K562 (cell line): Measurements from ENCODE around the gene ANO8. TPM values are rescaled to one million over a fixed set of nuclear protein-coding genes. Genes with fewer than 3 reads are reported as not detected.

Experiments used
- AFF1 ChIP-seq, 2 experiments: fragments of 450-650 bp; IDR thresholded peaks; 2 replicates each; pipeline ENCODE4 v1.6.1; 2018; ENCODE audit warnings: mild to moderate bottlenecking in 2 of 2, low read depth in 1 of 2; ENCODE audit not compliant: partially characterized antibody in 2 of 2
- ARNT ChIP-seq, 2 experiments: fragments of 450-650 bp; IDR thresholded peaks; 2 replicates each; pipeline ENCODE4 v1.6.1; 2016; ENCODE audit warnings: mild to moderate bottlenecking in 1 of 2
- BDP1 ChIP-seq: IDR thresholded peaks from 3 replicates; pipeline ENCODE4 v1.6.1; 2011; ENCODE audit not compliant: insufficient read length, insufficient read depth
- DMBX1 ChIP-seq: fragments of 250-450 bp; sonication (Bioruptor Pico); IDR thresholded peaks from 2 replicates; pipeline ENCODE4 v1.8.0; 2022; ENCODE audit warnings: inconsistent platforms, mild to moderate bottlenecking, moderate library complexity, borderline replicate concordance
- FOSL1 ChIP-seq: fragments of 200-800 bp; sonication (Bioruptor generic); conservative IDR thresholded peaks from 2 replicates; pipeline ENCODE4 v1.6.1; 2016; ENCODE audit warnings: missing genetic modification characterization, missing compliant biosample characterization
- FOXK2 ChIP-seq, 2 experiments: fragments of 450-650 bp; IDR thresholded peaks in 1 of 2; conservative IDR thresholded peaks in 1 of 2; 2 replicates each; pipeline ENCODE4 v1.6.1; 2016; ENCODE audit warnings: low read depth in 2 of 2, mild to moderate bottlenecking in 1 of 2
- HCFC1 ChIP-seq: IDR thresholded peaks from 2 replicates; pipeline ENCODE4 v1.6.1; 2012; ENCODE audit warnings: low read depth, low read length, improper control_type of control experiment
- LEF1 ChIP-seq: fragments of 450-650 bp; IDR thresholded peaks from 2 replicates; pipeline ENCODE4 v1.6.1; 2016; ENCODE audit warnings: mild to moderate bottlenecking
- MAX ChIP-seq: sonication (generic); formaldehyde crosslinking; IDR thresholded peaks from 2 replicates; pipeline ENCODE4 v1.9.0; 2022; ENCODE audit warnings: mild to moderate bottlenecking, missing genetic modification reagents
- MCM7 ChIP-seq, 2 experiments: fragments of 450-650 bp; IDR thresholded peaks; 2 replicates each; pipeline ENCODE4 v1.6.1; 2016 to 2018
- MEF2D ChIP-seq: conservative IDR thresholded peaks from 2 replicates; pipeline ENCODE4 v1.6.1; 2016; ENCODE audit warnings: low read depth, missing genetic modification characterization, missing compliant biosample characterization
- NFIC ChIP-seq: fragments of 450-650 bp; IDR thresholded peaks from 2 replicates; pipeline ENCODE4 v1.6.1; 2017; ENCODE audit warnings: mild to moderate bottlenecking, inconsistent platforms
- NFRKB ChIP-seq: fragments of 450-650 bp; IDR thresholded peaks from 2 replicates; pipeline ENCODE4 v1.6.1; 2016; ENCODE audit warnings: low read depth
- RBFOX2 ChIP-seq: fragments of 200-400 bp; formaldehyde crosslinking; IDR thresholded peaks from 2 replicates; pipeline ENCODE4 v1.6.1; 2017; ENCODE audit warnings: low read depth, mild to moderate bottlenecking, low read length, moderate library complexity
- RBM25 ChIP-seq: fragments of 200-400 bp; formaldehyde crosslinking; IDR thresholded peaks from 2 replicates; pipeline ENCODE4 v1.6.1; 2018; ENCODE audit warnings: low read length, low read depth, moderate library complexity; ENCODE audit not compliant: severe bottlenecking
- RBM34 ChIP-seq: fragments of 200-400 bp; formaldehyde crosslinking; IDR thresholded peaks from 2 replicates; pipeline ENCODE4 v1.6.1; 2018; ENCODE audit warnings: low read length, borderline replicate concordance; ENCODE audit not compliant: insufficient read depth
- SMAD1 ChIP-seq: fragments of 150-350 bp; IDR thresholded peaks from 2 replicates; pipeline ENCODE4 v1.6.1; 2014; ENCODE audit warnings: low read length, low read depth; ENCODE audit not compliant: partially characterized antibody
- SP2 ChIP-seq: IDR thresholded peaks from 2 replicates; pipeline ENCODE4 v1.6.1; 2011; ENCODE audit warnings: mild to moderate bottlenecking, low read depth, low read length, moderate library complexity; ENCODE audit not compliant: poor library complexity, severe bottlenecking; ENCODE audit errors: extremely low read depth
- TEAD1 ChIP-seq, 2 experiments: fragments of 450-650 bp in 1 of 2; sonication (generic) in 1 of 2; formaldehyde crosslinking; IDR thresholded peaks; 2 replicates each; pipeline versions ENCODE4 v1.4.0 to v1.8.0; 2020 to 2022; ENCODE audit warnings: mild to moderate bottlenecking in 2 of 2, missing genetic modification reagents in 1 of 2
- ZBTB26 ChIP-seq: fragments of 450-650 bp; formaldehyde crosslinking; IDR thresholded peaks from 2 replicates; pipeline ENCODE4 v1.4.0; 2022; ENCODE audit warnings: missing genetic modification characterization
- ZNF197 ChIP-seq: fragments of 200-800 bp; sonication (Bioruptor generic); IDR thresholded peaks from 2 replicates; pipeline ENCODE4 v1.6.1; 2016; ENCODE audit warnings: low read depth, missing genetic modification characterization, missing compliant biosample characterization
- ZNF584 ChIP-seq: fragments of 200-800 bp; sonication (Bioruptor generic); IDR thresholded peaks from 2 replicates; pipeline ENCODE4 v1.6.1; 2016; ENCODE audit warnings: low read depth, mild to moderate bottlenecking, missing genetic modification characterization, missing compliant biosample characterization
- ZNF785 ChIP-seq: fragments of 250-450 bp; sonication (Bioruptor Pico); IDR thresholded peaks from 2 replicates; pipeline ENCODE4 v1.4.0; 2020; ENCODE audit warnings: mild to moderate bottlenecking
- polyA plus RNA-seq, 8 experiments: library from polyadenylated mRNA; depleted of rRNA in 4 of 8; stranded (reverse) in 5 of 8; unstranded in 3 of 8; fragments of >200 nt; fragmentation: Nextera tagmentation in 2 of 8; fragmentation: Illumina TruSeq in 1 of 8; extraction: Ambion mirVana in 2 of 8; extraction: Trizol in 1 of 8; gene quantifications; 2 replicates each; pipeline versions ENCODE4 v1.2.1 to v1.2.3, GENCODE V29; 2011 to 2014; ENCODE audit warnings: inconsistent platforms in 1 of 8, missing spikeins in 1 of 8
- total RNA-seq, 7 experiments: library from RNA; depleted of rRNA in 6 of 7; stranded (reverse); fragments of >200 nt in 6 of 7; fragmentation: Illumina TruSeq in 2 of 7; extraction: Trizol in 2 of 7; gene quantifications; 2 replicates each; pipeline versions ENCODE4 v1.2.1 to v1.2.3, GENCODE V29; 2011 to 2021; ENCODE audit warnings: low replicate concordance in 1 of 7

The ANO8 gene
- total and polyA plus RNA-seq, 9 of the 15 experiments (the other 6 are each of a cell fraction or from before 2014, with no cell fraction given): 0.07 to 7.6 (median 2.3) TPM; not detected in 1

DNA sequence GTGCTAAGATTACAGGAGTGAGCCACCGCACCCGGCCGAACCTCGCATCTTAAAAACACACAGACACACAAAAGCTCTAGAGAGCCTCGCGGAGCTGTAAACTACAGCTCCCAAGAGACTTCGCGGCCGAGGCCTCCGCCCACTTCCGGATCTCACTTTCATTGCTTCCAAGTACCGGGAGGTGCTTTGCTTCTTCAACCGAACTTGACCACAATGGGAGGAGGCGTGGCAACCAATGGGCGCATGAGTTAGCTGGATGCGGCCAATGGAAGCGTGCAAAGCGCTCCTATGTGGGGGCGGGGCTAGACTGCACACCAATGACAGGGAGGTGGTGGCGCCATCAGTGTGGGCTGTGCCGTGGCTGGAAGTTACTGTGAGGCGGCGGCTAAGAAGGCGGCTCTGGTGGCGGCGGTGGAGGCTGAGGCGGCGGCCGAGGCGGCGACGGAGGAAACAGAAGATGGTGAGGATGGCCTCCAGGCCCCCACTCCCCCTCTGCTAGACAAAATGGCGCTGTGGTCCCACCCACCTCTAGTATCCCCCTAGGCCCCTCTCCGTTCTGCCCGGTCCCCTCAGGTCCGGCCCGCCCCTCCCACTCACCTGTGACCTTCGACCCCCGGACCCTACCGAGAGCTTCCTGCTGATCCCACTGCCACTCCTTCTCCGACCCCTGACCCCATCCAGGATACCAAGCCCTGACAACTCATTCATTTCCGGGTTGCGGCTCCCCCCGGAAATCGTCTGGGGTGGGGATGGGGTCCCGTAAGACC lies 25.3 kb downstream of the ANO8 start, which contains the start of gene DDA1 (continued):
- TF ChIP-seq ZNF785 (CRISPR knock-in tag) (no peak), RBM34 (no peak), MCM7 (IDR thresholded peaks at IDR 0.05) (no peak), ZNF584 (peak; percentile 9; the same call in 1 of the 2 replicates), FOSL1 (no peak), SMAD1 (no peak), MAX (peak; percentile 72), LEF1 (no peak; the same call in 1 of the 2 replicates), FOXK2 (conservative IDR thresholded peaks at IDR 0.05 in 1 of 2, IDR thresholded peaks at IDR 0.05 in 1 of 2; ENCODE audit: low read depth in 2 of 2) (peak; percentile 36; a peak in 2 of 4 replicates), ZNF197 (CRISPR knock-in tag) (peak; percentile 45; the same call in 1 of the 2 replicates), RBM25 (peak; percentile 98), BDP1 (peak; percentile 27), HCFC1 (peak; percentile 94), SP2 (peak; percentile 92), ARNT (IDR thresholded peaks at IDR 0.05) (no peak; a peak in 1 of 4 replicates), NFRKB (0 out of 2 replicates have a peak, but pooled peaks have one; percentile 39), AFF1 (IDR thresholded peaks at IDR 0.05; ENCODE audit: low read depth in 1 of 2, partially characterized antibody in 2 of 2) (peak in 1 of 2 experiments; percentile 83), TEAD1 (CRISPR knock-in tag; IDR thresholded peaks at IDR 0.05) (peak in 1 of 2 experiments; percentile 46; a peak in 1 of 4 replicates), DMBX1 (CRISPR knock-in tag) (no peak), ZBTB26 (CRISPR knock-in tag) (peak; percentile 7; the same call in 1 of the 2 replicates), NFIC (peak; percentile 52; the same call in 1 of the 2 replicates), MEF2D (no peak), RBFOX2 (peak; percentile 83)
